ENCODE results near the gene C6orf58. TPM values are rescaled to one million over a fixed set of nuclear protein-coding genes. Genes with fewer than 3 reads are reported as not detected.
"Not testable (repeated sequence)": the region's sequence is repeated elsewhere in the genome, so short reads cannot be mapped to it uniquely, and the experiment has no call there.

Gene C6orf58
- polyA plus RNA-seq, 1 of the 3 experiments (the other 2 are of a cell fraction): 0.07 TPM

DNA sequence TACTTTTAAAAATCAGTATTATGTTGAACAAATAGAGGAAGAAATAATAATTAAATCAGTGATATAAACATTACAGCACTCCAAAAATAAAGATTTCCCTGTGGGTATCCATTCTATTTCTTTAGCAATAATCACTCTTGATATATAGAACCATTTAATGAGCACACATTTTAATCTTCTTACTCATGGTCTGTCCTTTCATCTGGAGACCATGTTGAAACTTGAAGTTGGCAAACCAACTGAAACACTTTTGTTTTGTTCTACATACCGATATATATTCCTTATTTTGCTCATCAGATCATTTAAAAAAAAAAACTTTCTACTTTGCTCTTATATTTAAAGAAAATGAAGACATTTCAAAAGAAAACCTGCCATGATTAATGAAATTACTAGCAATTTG is 13.4 kb downstream of the C6orf58 start:
- Histone ChIP-seq H3K9me3 (no peaks in the 10 kb centered on the region), H3K79me2 (ENCODE audit: insufficient read depth) (no peaks in the 10 kb centered on the region), H3K9me2 (0 out of 2 replicates have a peak, but pooled peaks cover 4% of the 10 kb centered on the region), H3F3A (replicated peaks; ENCODE audit: insufficient read depth) (no peaks in the 10 kb centered on the region), H3K4me2 (no peak overlapping the region), H3K4me1 (ENCODE audit: control insufficient read depth in 1 of 2, insufficient read depth in 2 of 2, low read depth in 1 of 2, low read length in 1 of 2) (no peaks in the 10 kb centered on the region), H4K20me1 (ENCODE audit: insufficient read depth) (no peaks in the 10 kb centered on the region), H3K9ac (no peak overlapping the region), H3K36me3 (replicated peaks in 1 of 2; ENCODE audit: control insufficient read depth in 1 of 2, insufficient read depth in 2 of 2, low read length in 1 of 2) (no peaks in the 10 kb centered on the region), H3K4me3 (ENCODE audit: low read depth in 2 of 2, low read length in 1 of 2) (no peak overlapping the region), H2AFZ (ENCODE audit: low read depth) (0 out of 2 replicates have a peak overlapping the region, but pooled peaks have one; percentile 7), H3K27ac (ENCODE audit: low read depth in 2 of 2, low read length in 1 of 2) (no peak overlapping the region), H3K27me3 (ENCODE audit: insufficient read depth) (no peaks in the 10 kb centered on the region; the same call in 1 of the 2 replicates)
- 8% methylated on average over 1 of the region's 1 CpG for WGBS (ENCODE audit: low lambda C conversion rate)
- ChIA-PET CTCF (no interaction called here), POLR2A (no interaction called here)
- TF ChIP-seq RFX5 (IDR thresholded peaks at IDR 0.05; ENCODE audit: low read length): no peak
- TF ChIP-seq ZBTB33 (IDR thresholded peaks at IDR 0.05; ENCODE audit: borderline replicate concordance, low read depth): no peak
- no peak for TF ChIP-seq YY1 (IDR thresholded peaks at IDR 0.05; ENCODE audit: low read depth)
- TF ChIP-seq, protein P1, sequence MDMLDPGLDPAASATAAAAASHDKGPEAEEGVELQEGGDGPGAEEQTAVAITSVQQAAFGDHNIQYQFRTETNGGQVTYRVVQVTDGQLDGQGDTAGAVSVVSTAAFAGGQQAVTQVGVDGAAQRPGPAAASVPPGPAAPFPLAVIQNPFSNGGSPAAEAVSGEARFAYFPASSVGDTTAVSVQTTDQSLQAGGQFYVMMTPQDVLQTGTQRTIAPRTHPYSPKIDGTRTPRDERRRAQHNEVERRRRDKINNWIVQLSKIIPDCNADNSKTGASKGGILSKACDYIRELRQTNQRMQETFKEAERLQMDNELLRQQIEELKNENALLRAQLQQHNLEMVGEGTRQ (IDR thresholded peaks at IDR 0.05; ENCODE audit: borderline replicate concordance, low read depth, low read length): no peak
- no peak for TF ChIP-seq MEF2A (IDR thresholded peaks at IDR 0.05; ENCODE audit: borderline replicate concordance, low read depth)
- no peak for TF ChIP-seq TCF12 (IDR thresholded peaks at IDR 0.05)
- TF ChIP-seq GATA2 (CRISPR knock-in tag; IDR thresholded peaks at IDR 0.05): no peak
- no peak for TF ChIP-seq RCOR1 (IDR thresholded peaks at IDR 0.05; ENCODE audit: low read length)
- TF ChIP-seq FOXM1 (IDR thresholded peaks at IDR 0.05; ENCODE audit: low read depth): no peak
- no peak for TF ChIP-seq NFIC (IDR thresholded peaks at IDR 0.05; ENCODE audit: borderline replicate concordance)
- TF ChIP-seq, protein P2, sequence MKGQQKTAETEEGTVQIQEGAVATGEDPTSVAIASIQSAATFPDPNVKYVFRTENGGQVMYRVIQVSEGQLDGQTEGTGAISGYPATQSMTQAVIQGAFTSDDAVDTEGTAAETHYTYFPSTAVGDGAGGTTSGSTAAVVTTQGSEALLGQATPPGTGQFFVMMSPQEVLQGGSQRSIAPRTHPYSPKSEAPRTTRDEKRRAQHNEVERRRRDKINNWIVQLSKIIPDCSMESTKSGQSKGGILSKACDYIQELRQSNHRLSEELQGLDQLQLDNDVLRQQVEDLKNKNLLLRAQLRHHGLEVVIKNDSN (IDR thresholded peaks at IDR 0.05; ENCODE audit: borderline replicate concordance, low read depth): no peak
- TF ChIP-seq FOSL2 (IDR thresholded peaks at IDR 0.05; ENCODE audit: borderline replicate concordance, low read depth): no peak
- TF ChIP-seq EP300 (IDR thresholded peaks at IDR 0.05; ENCODE audit: borderline replicate concordance in 1 of 2, low read depth in 1 of 2, low read length in 1 of 2): no peak
- TF ChIP-seq JUND (IDR thresholded peaks at IDR 0.05): no peak
- no peak for DNase-seq

DNA sequence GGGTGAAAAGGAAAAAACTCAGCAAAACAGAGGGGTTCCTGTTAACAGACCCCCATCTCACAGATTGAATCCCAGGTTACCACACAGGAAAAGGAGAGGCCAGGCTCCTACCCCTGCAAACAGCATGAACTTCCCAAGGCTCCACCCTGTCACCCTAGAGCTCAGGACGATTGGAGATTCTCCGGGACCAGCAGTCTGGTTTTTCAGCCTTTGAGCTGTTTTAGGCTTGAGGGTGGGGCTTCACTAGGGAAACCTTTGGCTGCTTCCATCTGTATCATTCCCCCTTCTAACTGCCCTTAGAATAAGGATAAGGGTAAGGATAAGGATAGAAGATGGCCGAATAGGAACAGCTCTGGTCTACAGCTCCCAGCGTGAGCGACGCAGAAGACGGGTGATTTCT is 16.0 kb downstream of the C6orf58 start:
- CTCF ChIA-PET: no interaction called here
- no peak for TF ChIP-seq EZH2phosphoT487 (IDR thresholded peaks at IDR 0.05; ENCODE audit: borderline replicate concordance, low read depth)
- Histone ChIP-seq H3F3A (replicated peaks; ENCODE audit: insufficient read depth) (no peaks in the 10 kb centered on the region), H3K4me1 (ENCODE audit: control insufficient read depth in 1 of 2, insufficient read depth in 2 of 2, low read depth in 1 of 2, low read length in 1 of 2) (no peaks in the 10 kb centered on the region), H3K27ac (ENCODE audit: low read depth in 2 of 2, low read length in 1 of 2) (no peak overlapping the region), H3K36me3 (replicated peaks in 1 of 2; ENCODE audit: control insufficient read depth in 1 of 2, insufficient read depth in 2 of 2, low read length in 1 of 2) (no peaks in the 10 kb centered on the region), H4K20me1 (ENCODE audit: insufficient read depth) (no peaks in the 10 kb centered on the region), H3K4me3 (ENCODE audit: low read depth in 2 of 2, low read length in 1 of 2) (no peak overlapping the region), H3K27me3 (ENCODE audit: insufficient read depth) (no peaks in the 10 kb centered on the region; the same call in 1 of the 2 replicates), H3K9me2 (0 out of 2 replicates have a peak, but pooled peaks cover 4% of the 10 kb centered on the region), H3K9me3 (no peaks in the 10 kb centered on the region), H3K9ac (no peak overlapping the region), H3K4me2 (no peak overlapping the region), H3K79me2 (ENCODE audit: insufficient read depth) (no peaks in the 10 kb centered on the region), H2AFZ (ENCODE audit: low read depth) (no peak overlapping the region)
- DNase-seq: no peak
- POLR2A ChIA-PET: no interaction called here
- 63% methylated on average over 7 of the region's 7 CpGs for WGBS (ENCODE audit: low lambda C conversion rate)

DNA sequence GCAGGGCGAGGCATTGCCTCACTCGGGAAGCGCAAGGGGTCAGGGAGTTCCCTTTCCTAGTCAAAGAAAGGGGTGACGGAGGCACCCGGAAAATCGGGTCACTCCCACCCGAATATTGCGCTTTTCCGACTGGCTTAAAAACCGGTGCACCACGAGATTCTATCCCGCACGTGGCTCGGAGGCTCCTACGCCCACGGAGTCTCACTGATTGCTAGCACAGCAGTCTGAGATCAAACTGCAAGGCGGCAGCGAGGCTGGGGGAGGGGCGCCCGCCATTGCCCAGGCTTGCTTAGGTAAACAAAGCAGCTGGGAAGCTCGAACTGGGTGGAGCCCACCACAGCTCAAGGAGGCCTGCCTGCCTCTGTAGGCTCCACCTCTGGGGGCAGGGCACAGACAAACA is 16.5 kb downstream of the C6orf58 start:
- H2AFZ ChIP-seq (ENCODE audit: low read depth); H3F3A ChIP-seq (replicated peaks; ENCODE audit: insufficient read depth); H3K9me3 ChIP-seq; H3K9ac ChIP-seq; H3K27me3 ChIP-seq (ENCODE audit: insufficient read depth); H3K79me2 ChIP-seq (ENCODE audit: insufficient read depth); H3K4me1 ChIP-seq (ENCODE audit: control insufficient read depth in 1 of 2, insufficient read depth in 2 of 2, low read depth in 1 of 2, low read length in 1 of 2); DNase-seq; H4K20me1 ChIP-seq (ENCODE audit: insufficient read depth); H3K27ac ChIP-seq (ENCODE audit: low read depth in 2 of 2, low read length in 1 of 2); H3K36me3 ChIP-seq (replicated peaks in 1 of 2; ENCODE audit: control insufficient read depth in 1 of 2, insufficient read depth in 2 of 2, low read length in 1 of 2); CTCF ChIA-PET; H3K9me2 ChIP-seq; H3K4me2 ChIP-seq; POLR2A ChIA-PET; H3K4me3 ChIP-seq (ENCODE audit: low read depth in 2 of 2, low read length in 1 of 2): not testable (repeated sequence)
- whole genome bisulfite sequencing (ENCODE audit: low lambda C conversion rate): 46% methylated on average over 7 of the region's 21 CpGs
